ENCODE results near the gene NDFIP1. TPM values are rescaled to one million over a fixed set of nuclear protein-coding genes. Genes with fewer than 3 reads are reported as not detected.

Gene NDFIP1
- total and polyA plus RNA-seq, 7 experiments from 2014 or later, result 53.0 to 136 (median 99.3) TPM

GRCh38 chr5:142125378-142125777 lies 16.8 kb downstream of the NDFIP1 start:
- Mint-ChIP-seq H3K9me3 (peaks cover 0 to 6% (median 0%) of the 10 kb centered on the region in 11 donors), H3K27ac (peak overlapping the region in 6 of 9 donors; percentile 12 to 82 (median 52))

GRCh38 chr5:142125963-142126362 lies 17.4 kb downstream of the NDFIP1 start:
- no peaks in the 10 kb centered on the region for H3K9me3 ChIP-seq (ENCODE audit: control insufficient read depth in 2 of 3, low read length in 3 of 3)
- Mint-ChIP-seq H3K4me3 (peak overlapping the region in 3 of 10 donors; percentile 26 to 78 (median 59)), H3K4me1 (peaks cover 20 to 98% (median 65%) of the 10 kb centered on the region in 7 donors), H3K36me3 (peaks cover 0 to 41% (median 28%) of the 10 kb centered on the region in 5 donors), H3K27ac (peak overlapping the region in 5 of 9 donors; percentile 12 to 82 (median 54)), H3K9me3 (peaks cover 0 to 6% (median 0%) of the 10 kb centered on the region in 11 donors), H3K27me3 (no peaks in the 10 kb centered on the region)
- DNase-seq (no peak), ATAC-seq (no peak)
- H3K36me3 ChIP-seq (ENCODE audit: control insufficient read depth in 2 of 3, insufficient read depth in 3 of 3, low read length in 3 of 3), result peaks cover 0 to 3% (median under 1%) of the 10 kb centered on the region in 3 experiments
- intact Hi-C loops (cut with micrococcal nuclease), result loop anchor here in 1 of 2 donors (1.0 kb wide), 1 partner anchor 8 kb away; no protein-coding TSS in a partner anchor
- CTCF ChIA-PET, result interaction anchor here (1.0 to 1.2 kb wide), 3 partner anchors 17 to 133 kb away, joined by 3 read pairs; no protein-coding TSS in a partner anchor
- no peak overlapping the region for H3K4me3 ChIP-seq (ENCODE audit: low read length)
- H3K27me3 ChIP-seq (ENCODE audit: control insufficient read depth in 2 of 2, insufficient read depth in 2 of 2, low read length in 2 of 2), result no peaks in the 10 kb centered on the region
- H3K4me1 ChIP-seq (ENCODE audit: control insufficient read depth in 2 of 2, insufficient read depth in 2 of 2, low read length in 2 of 2), result peaks cover 39 to 61% of the 10 kb centered on the region in 2 donors
- POLR2A ChIA-PET, result no interaction called here
- H3K27ac ChIP-seq (ENCODE audit: low read depth, low read length), result no peak overlapping the region

More at GRCh38 chr5:142125378-142125777, 16.8 kb downstream of the NDFIP1 start:
- ATAC-seq, result no peak
- DNase-seq, result no peak
- Histone ChIP-seq H3K27ac (ENCODE audit: low read depth, low read length) (no peak overlapping the region), H3K27me3 (ENCODE audit: control insufficient read depth in 2 of 2, insufficient read depth in 2 of 2, low read length in 2 of 2) (no peaks in the 10 kb centered on the region), H3K36me3 (ENCODE audit: control insufficient read depth in 2 of 3, insufficient read depth in 3 of 3, low read length in 3 of 3) (peaks cover 0 to 5% (median 2%) of the 10 kb centered on the region in 3 experiments), H3K4me3 (ENCODE audit: low read length) (no peak overlapping the region), H3K4me1 (ENCODE audit: control insufficient read depth in 2 of 2, insufficient read depth in 2 of 2, low read length in 2 of 2) (peaks cover 38 to 64% of the 10 kb centered on the region in 2 donors), H3K9me3 (ENCODE audit: control insufficient read depth in 2 of 3, low read length in 3 of 3) (no peaks in the 10 kb centered on the region)
- ChIA-PET CTCF (interaction anchor here (1.0 to 1.2 kb wide), 2 partner anchors 17 to 132 kb away, joined by 3 read pairs; no protein-coding TSS in a partner anchor), POLR2A (no interaction called here)
- Mint-ChIP-seq H3K4me1 (peaks cover 26 to 99% (median 66%) of the 10 kb centered on the region in 7 donors), H3K4me3 (peak overlapping the region in 4 of 10 donors; percentile 23 to 78 (median 42)), H3K27me3 (no peaks in the 10 kb centered on the region), H3K36me3 (peaks cover 0 to 45% (median 28%) of the 10 kb centered on the region in 5 donors)
- intact Hi-C loops (cut with micrococcal nuclease), result no loop called here

GRCh38 chr5:142128675-142129208 lies 20.2 kb downstream of the NDFIP1 start:
- peaks cover 11 to 12% (median 12%) of the 10 kb centered on the region in 3 experiments for H3K36me3 ChIP-seq (ENCODE audit: control insufficient read depth in 2 of 3, insufficient read depth in 3 of 3, low read length in 3 of 3)
- H3K4me3 ChIP-seq (ENCODE audit: low read length), result no peak overlapping the region
- CTCF ChIA-PET, result interaction anchor here (0.5 to 2.2 kb wide), 7 partner anchors 15 to 137 kb away, joined by 3 to 9 read pairs (median 3); no protein-coding TSS in a partner anchor
- Mint-ChIP-seq H3K27me3 (no peaks in the 10 kb centered on the region), H3K36me3 (peaks cover 0 to 35% (median 20%) of the 10 kb centered on the region in 5 donors), H3K4me1 (peaks cover 0 to 77% (median 58%) of the 10 kb centered on the region in 7 donors), H3K4me3 (peak overlapping the region; percentile 33 to 78 (median 68)), H3K27ac (peak overlapping the region in 8 of 9 donors; percentile 51 to 78 (median 67)), H3K9me3 (peaks cover 0 to 4% (median 0%) of the 10 kb centered on the region in 11 donors)
- intact Hi-C loops (cut with micrococcal nuclease), result loop anchor here (1.0 to 2.0 kb wide), 3 partner anchors 8 to 18 kb away; no protein-coding TSS in a partner anchor
- ATAC-seq, result peak; percentile 82
- H3K27me3 ChIP-seq (ENCODE audit: control insufficient read depth in 2 of 2, insufficient read depth in 2 of 2, low read length in 2 of 2), result no peaks in the 10 kb centered on the region
- no peak overlapping the region for H3K27ac ChIP-seq (ENCODE audit: low read depth, low read length)
- peaks cover 27 to 62% of the 10 kb centered on the region in 2 donors for H3K4me1 ChIP-seq (ENCODE audit: control insufficient read depth in 2 of 2, insufficient read depth in 2 of 2, low read length in 2 of 2)
- DNase-seq, result peak in 2 of 9 donors; percentile 46 to 50
- no peaks in the 10 kb centered on the region for H3K9me3 ChIP-seq (ENCODE audit: control insufficient read depth in 2 of 3, low read length in 3 of 3)
- POLR2A ChIA-PET, result interaction anchor here (0.6 to 3.3 kb wide), 6 partner anchors 9 to 140 kb away, joined by 3 to 19 read pairs (median 3); partner anchors contain the start of gene NDFIP1

- intact Hi-C loops (cut with micrococcal nuclease), result loop anchor here in 1 of 2 donors (2.0 kb wide), 1 partner anchor 19 kb away; no protein-coding TSS in a partner anchor
- H3K9me3 ChIP-seq (ENCODE audit: control insufficient read depth in 2 of 3, low read length in 3 of 3), result no peaks in the 10 kb centered on the region
- ATAC-seq (no peak), DNase-seq (no peak)
- no peaks in the 10 kb centered on the region for H3K27me3 ChIP-seq (ENCODE audit: control insufficient read depth in 2 of 2, insufficient read depth in 2 of 2, low read length in 2 of 2)
- H3K4me3 Mint-ChIP-seq, result peak overlapping the region in 9 of 10 donors; percentile 33 to 78 (median 71)
- peaks cover 0 to 3% (median 0%) of the 10 kb centered on the region in 11 donors for H3K9me3 Mint-ChIP-seq
- POLR2A ChIA-PET, result interaction anchor here (0.6 to 3.3 kb wide), 7 partner anchors 10 to 173 kb away, joined by 3 to 19 read pairs (median 3); partner anchors contain the start of gene NDFIP1
- peak overlapping the region in 8 of 9 donors; percentile 37 to 78 (median 66) for H3K27ac Mint-ChIP-seq
- no peak overlapping the region for H3K27ac ChIP-seq (ENCODE audit: low read depth, low read length)
- no peaks in the 10 kb centered on the region for H3K27me3 Mint-ChIP-seq
- peaks cover 11 to 16% (median 12%) of the 10 kb centered on the region in 3 experiments for H3K36me3 ChIP-seq (ENCODE audit: control insufficient read depth in 2 of 3, insufficient read depth in 3 of 3, low read length in 3 of 3)
- H3K36me3 Mint-ChIP-seq, result peaks cover 0 to 27% (median 12%) of the 10 kb centered on the region in 5 donors
- CTCF ChIA-PET, result interaction anchor here (0.6 to 2.2 kb wide), 6 partner anchors 14 to 140 kb away, joined by 3 to 9 read pairs (median 4); no protein-coding TSS in a partner anchor
- H3K4me3 ChIP-seq (ENCODE audit: low read length), result no peak overlapping the region
- peaks cover 24 to 62% of the 10 kb centered on the region in 2 donors for H3K4me1 ChIP-seq (ENCODE audit: control insufficient read depth in 2 of 2, insufficient read depth in 2 of 2, low read length in 2 of 2)
- peaks cover 0 to 70% (median 56%) of the 10 kb centered on the region in 7 donors for H3K4me1 Mint-ChIP-seq
Measured at GRCh38 chr5:142129446-142130066, 21.0 kb downstream of the NDFIP1 start.

GRCh38 chr5:142131394-142131793 lies 22.8 kb downstream of the NDFIP1 start:
- Mint-ChIP-seq H3K36me3 (peaks cover 4 to 30% (median 12%) of the 10 kb centered on the region in 5 donors), H3K9me3 (no peaks in the 10 kb centered on the region), H3K27me3 (no peaks in the 10 kb centered on the region), H3K4me3 (peak overlapping the region in 4 of 10 donors; percentile 13 to 42 (median 24)), H3K27ac (peak overlapping the region in 6 of 9 donors; percentile 2 to 53 (median 28)), H3K4me1 (peaks cover 0 to 71% (median 58%) of the 10 kb centered on the region in 7 donors)
- Histone ChIP-seq H3K27ac (ENCODE audit: low read depth, low read length) (no peak overlapping the region), H3K27me3 (ENCODE audit: control insufficient read depth in 2 of 2, insufficient read depth in 2 of 2, low read length in 2 of 2) (no peaks in the 10 kb centered on the region), H3K4me1 (ENCODE audit: control insufficient read depth in 2 of 2, insufficient read depth in 2 of 2, low read length in 2 of 2) (peaks cover 23 to 67% of the 10 kb centered on the region in 2 donors), H3K9me3 (ENCODE audit: control insufficient read depth in 2 of 3, low read length in 3 of 3) (no peaks in the 10 kb centered on the region), H3K36me3 (ENCODE audit: control insufficient read depth in 2 of 3, insufficient read depth in 3 of 3, low read length in 3 of 3) (peaks cover 15 to 20% (median 19%) of the 10 kb centered on the region in 3 experiments), H3K4me3 (ENCODE audit: low read length) (no peak overlapping the region)
- CTCF ChIA-PET, result interaction anchor here (0.8 to 1.3 kb wide), 3 partner anchors 12 to 142 kb away, joined by 4 to 8 read pairs (median 4); no protein-coding TSS in a partner anchor
- ATAC-seq (no peak), DNase-seq (no peak)
- intact Hi-C loops (cut with micrococcal nuclease), result no loop called here
- POLR2A ChIA-PET, result interaction anchor here (1.5 kb wide), 1 partner anchor 12 kb away, joined by 4 read pairs; no protein-coding TSS in a partner anchor

- intact Hi-C loops (cut with micrococcal nuclease), result no loop called here
- no peak for ATAC-seq
- H3K4me1 Mint-ChIP-seq, result peaks cover 8 to 62% (median 50%) of the 10 kb centered on the region in 7 donors
Measured at GRCh38 chr5:142132916-142133315, 24.3 kb downstream of the NDFIP1 start.

More at GRCh38 chr5:142132916-142133315, 24.3 kb downstream of the NDFIP1 start:
- ChIA-PET CTCF (interaction anchor here (0.6 to 1.9 kb wide), 2 partner anchors 11 to 143 kb away, joined by 6 to 8 read pairs; no protein-coding TSS in a partner anchor), POLR2A (interaction anchor here (1.5 kb wide), 1 partner anchor 10 kb away, joined by 4 read pairs; no protein-coding TSS in a partner anchor)
- Mint-ChIP-seq H3K36me3 (peaks cover 4 to 35% (median 13%) of the 10 kb centered on the region in 5 donors), H3K27me3 (no peaks in the 10 kb centered on the region), H3K9me3 (no peaks in the 10 kb centered on the region), H3K4me3 (no peak overlapping the region), H3K27ac (no peak overlapping the region)
- Histone ChIP-seq H3K9me3 (ENCODE audit: control insufficient read depth in 2 of 3, low read length in 3 of 3) (no peaks in the 10 kb centered on the region), H3K36me3 (ENCODE audit: control insufficient read depth in 2 of 3, insufficient read depth in 3 of 3, low read length in 3 of 3) (peaks cover 21 to 32% (median 30%) of the 10 kb centered on the region in 3 experiments), H3K4me1 (ENCODE audit: control insufficient read depth in 2 of 2, insufficient read depth in 2 of 2, low read length in 2 of 2) (peaks cover 16 to 55% of the 10 kb centered on the region in 2 donors), H3K27ac (ENCODE audit: low read depth, low read length) (no peak overlapping the region), H3K4me3 (ENCODE audit: low read length) (no peak overlapping the region), H3K27me3 (ENCODE audit: control insufficient read depth in 2 of 2, insufficient read depth in 2 of 2, low read length in 2 of 2) (no peaks in the 10 kb centered on the region)
- DNase-seq, result no peak
